ENCODE measurements around the gene TRIM34. TPM values are rescaled to one million over a fixed set of nuclear protein-coding genes. Genes with fewer than 3 reads are reported as not detected.
"Not testable (repeated sequence)": the region's sequence is repeated elsewhere in the genome, so short reads cannot be mapped to it uniquely, and the experiment has no call there.

The TRIM34 gene
- total RNA-seq, 2 experiments from 2014 or later, result 6.1 to 7.8 TPM

GRCh38 chr11:5655474-5655873 lies 30.7 kb downstream of the TRIM34 start:
- Mint-ChIP-seq H3K27me3 (no peaks in the 10 kb centered on the region), H3K4me3 (no peak overlapping the region), H3K36me3 (peaks cover 15% of the 10 kb centered on the region), H3K9me3 (peaks cover 8% of the 10 kb centered on the region), H3K4me1 (no peaks in the 10 kb centered on the region), H3K27ac (no peak overlapping the region)
- no peak for DNase-seq

DNA sequence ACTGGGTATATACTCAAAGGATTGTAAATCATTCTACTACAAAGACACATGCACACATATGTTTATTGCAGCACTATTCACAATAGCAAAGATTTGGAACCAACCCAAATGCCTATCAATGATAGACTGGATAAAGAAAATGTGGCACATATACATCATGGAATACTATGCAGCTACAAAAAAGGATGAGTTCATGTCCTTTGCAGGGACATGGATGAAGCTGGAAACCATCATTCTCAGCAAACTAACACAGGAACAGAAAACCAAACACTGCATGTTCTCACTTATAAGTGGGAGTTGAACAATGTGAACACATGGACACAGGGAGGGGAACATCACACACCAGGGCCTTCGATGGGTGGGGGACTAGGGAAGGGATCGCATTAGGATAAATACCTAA lies 32.2 kb downstream of the TRIM34 start:
- H3K4me1 Mint-ChIP-seq, H3K27me3 Mint-ChIP-seq, H3K27ac Mint-ChIP-seq, H3K4me3 Mint-ChIP-seq, DNase-seq, H3K9me3 Mint-ChIP-seq: not testable (repeated sequence)
- peaks cover 16% of the 10 kb centered on the region for H3K36me3 Mint-ChIP-seq

- no peaks in the 10 kb centered on the region for H3K27me3 Mint-ChIP-seq
- H3K27ac Mint-ChIP-seq, result no peak overlapping the region
- no peak for DNase-seq
- H3K36me3 Mint-ChIP-seq, result peaks cover 15% of the 10 kb centered on the region
- H3K4me1 Mint-ChIP-seq, result no peaks in the 10 kb centered on the region
- peaks cover 3% of the 10 kb centered on the region for H3K9me3 Mint-ChIP-seq
- no peak overlapping the region for H3K4me3 Mint-ChIP-seq
Measured at GRCh38 chr11:5658318-5658717, 33.5 kb downstream of the TRIM34 start.

DNA sequence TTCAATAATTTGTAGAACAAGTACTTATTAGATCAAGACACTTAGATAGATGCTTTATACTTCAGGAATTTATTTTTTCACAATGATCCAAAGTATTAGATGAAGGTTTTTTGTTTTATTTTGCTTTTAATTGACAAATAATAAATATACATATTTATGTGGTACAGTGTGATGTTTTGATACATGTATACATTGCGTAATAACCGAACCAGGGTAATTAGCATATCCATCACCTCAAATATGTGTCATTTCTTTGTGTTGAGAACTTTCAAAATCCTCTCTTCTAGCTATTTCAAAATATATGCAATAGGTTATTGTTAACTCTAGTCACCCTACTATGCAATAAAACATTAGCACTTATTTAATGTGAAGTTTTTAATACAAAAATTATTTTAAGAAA lies 38.7 kb downstream of the TRIM34 start:
- peaks cover 7% of the 10 kb centered on the region for H3K36me3 Mint-ChIP-seq
- no peak overlapping the region for H3K4me3 Mint-ChIP-seq
- H3K27me3 Mint-ChIP-seq, result no peaks in the 10 kb centered on the region
- H3K9me3 Mint-ChIP-seq, result no peaks in the 10 kb centered on the region
- H3K27ac Mint-ChIP-seq, result no peak overlapping the region
- no peak for DNase-seq
- no peaks in the 10 kb centered on the region for H3K4me1 Mint-ChIP-seq

DNA sequence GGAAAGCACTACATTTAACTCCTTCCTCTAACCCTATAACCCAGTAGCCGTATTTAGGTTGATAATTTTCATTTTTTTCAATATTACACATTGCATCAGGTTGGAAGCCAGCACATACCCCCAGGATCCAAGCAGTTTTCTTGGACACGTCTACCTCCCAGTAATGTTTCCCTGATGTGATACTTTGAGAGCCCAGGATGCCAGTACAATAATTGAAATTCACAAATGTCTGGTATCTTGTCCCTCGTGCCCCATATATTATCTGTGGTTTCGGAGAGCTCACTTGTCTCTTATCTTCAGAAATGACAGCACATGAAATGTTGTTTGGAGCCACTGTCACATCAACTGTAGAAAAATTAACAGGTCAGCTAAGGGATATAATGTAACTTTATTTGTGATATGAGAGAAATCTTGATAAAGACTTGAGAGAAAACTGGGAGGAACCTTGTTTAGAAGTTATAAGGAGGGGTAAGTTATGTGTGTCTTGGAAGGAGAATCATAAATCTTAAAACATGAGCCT lies 40.3 kb downstream of the TRIM34 start:
- Mint-ChIP-seq H3K27ac (no peak overlapping the region), H3K4me1 (no peaks in the 10 kb centered on the region), H3K36me3 (peaks cover 12% of the 10 kb centered on the region), H3K9me3 (no peaks in the 10 kb centered on the region), H3K27me3 (no peaks in the 10 kb centered on the region), H3K4me3 (no peak overlapping the region)
- DNase-seq, result no peak

- Mint-ChIP-seq H3K4me1 (no peaks in the 10 kb centered on the region), H3K36me3 (peaks cover 12% of the 10 kb centered on the region), H3K4me3 (no peak overlapping the region), H3K9me3 (no peaks in the 10 kb centered on the region), H3K27ac (no peak overlapping the region), H3K27me3 (no peaks in the 10 kb centered on the region)
- no peak for DNase-seq
Measured at GRCh38 chr11:5665746-5666401, 41.1 kb downstream of the TRIM34 start.

DNA sequence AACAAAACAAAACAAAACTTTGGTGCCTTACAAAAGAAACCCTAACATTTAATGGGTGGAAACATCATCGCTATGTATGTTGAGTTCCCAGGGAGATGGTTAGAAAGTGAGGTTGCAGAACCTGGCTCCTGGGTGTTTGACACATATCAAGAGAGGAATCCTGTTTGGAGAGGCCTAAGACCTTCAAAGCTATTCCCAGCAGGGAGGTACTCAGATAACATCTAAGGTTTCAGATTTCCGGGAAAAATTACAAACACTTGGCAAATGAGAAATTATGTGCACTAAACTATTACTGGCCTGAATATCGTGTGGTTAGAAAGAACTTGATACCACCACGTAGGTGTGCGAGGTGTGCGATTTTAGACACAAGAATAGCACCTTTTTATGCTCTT lies 41.6 kb downstream of the TRIM34 start:
- Mint-ChIP-seq H3K9me3 (no peaks in the 10 kb centered on the region), H3K27ac (no peak overlapping the region), H3K4me3 (no peak overlapping the region), H3K27me3 (no peaks in the 10 kb centered on the region), H3K36me3 (peaks cover 10% of the 10 kb centered on the region), H3K4me1 (no peaks in the 10 kb centered on the region)
- no peak for DNase-seq

- H3K27me3 Mint-ChIP-seq, result no peaks in the 10 kb centered on the region
- H3K4me1 Mint-ChIP-seq, result peaks cover 10% of the 10 kb centered on the region
- H3K4me3 Mint-ChIP-seq, result no peak overlapping the region
- no peak for DNase-seq
- peaks cover 28% of the 10 kb centered on the region for H3K36me3 Mint-ChIP-seq
- peaks cover 4% of the 10 kb centered on the region for H3K9me3 Mint-ChIP-seq
- no peak overlapping the region for H3K27ac Mint-ChIP-seq
Measured at GRCh38 chr11:5671831-5672230, 47.0 kb downstream of the TRIM34 start.

DNA sequence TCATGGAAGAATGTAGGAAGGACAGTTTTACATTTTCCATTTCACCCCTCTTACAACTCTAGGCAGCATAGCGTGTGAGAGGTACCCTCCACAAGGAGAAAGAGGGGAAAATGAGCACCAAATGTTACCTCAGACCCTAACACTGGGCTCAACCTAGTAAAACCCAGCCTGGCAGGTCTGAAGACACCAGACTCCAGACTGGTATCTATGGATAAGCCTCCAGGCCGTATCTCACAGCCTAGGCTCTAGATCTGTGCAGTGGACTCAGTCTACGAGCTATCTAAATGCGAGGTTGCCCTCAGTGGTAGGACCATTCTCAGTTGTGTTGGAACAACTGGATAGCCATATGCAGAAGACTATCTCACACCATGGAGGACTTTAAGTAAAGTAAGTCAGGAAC lies 49.6 kb downstream of the TRIM34 start:
- no peak for DNase-seq
- peaks cover 4% of the 10 kb centered on the region for H3K9me3 Mint-ChIP-seq
- H3K27me3 Mint-ChIP-seq, result no peaks in the 10 kb centered on the region

GRCh38 chr11:5679811-5680210 lies 55.0 kb downstream of the TRIM34 start:
- Mint-ChIP-seq H3K27me3 (no peaks in the 10 kb centered on the region), H3K27ac (no peak overlapping the region)

More for the DNA sequence above, 49.6 kb downstream of the TRIM34 start:
- peaks cover 46% of the 10 kb centered on the region for H3K36me3 Mint-ChIP-seq
- H3K4me1 Mint-ChIP-seq, result peaks cover 18% of the 10 kb centered on the region
- no peak overlapping the region for H3K27ac Mint-ChIP-seq
- no peak overlapping the region for H3K4me3 Mint-ChIP-seq

DNA sequence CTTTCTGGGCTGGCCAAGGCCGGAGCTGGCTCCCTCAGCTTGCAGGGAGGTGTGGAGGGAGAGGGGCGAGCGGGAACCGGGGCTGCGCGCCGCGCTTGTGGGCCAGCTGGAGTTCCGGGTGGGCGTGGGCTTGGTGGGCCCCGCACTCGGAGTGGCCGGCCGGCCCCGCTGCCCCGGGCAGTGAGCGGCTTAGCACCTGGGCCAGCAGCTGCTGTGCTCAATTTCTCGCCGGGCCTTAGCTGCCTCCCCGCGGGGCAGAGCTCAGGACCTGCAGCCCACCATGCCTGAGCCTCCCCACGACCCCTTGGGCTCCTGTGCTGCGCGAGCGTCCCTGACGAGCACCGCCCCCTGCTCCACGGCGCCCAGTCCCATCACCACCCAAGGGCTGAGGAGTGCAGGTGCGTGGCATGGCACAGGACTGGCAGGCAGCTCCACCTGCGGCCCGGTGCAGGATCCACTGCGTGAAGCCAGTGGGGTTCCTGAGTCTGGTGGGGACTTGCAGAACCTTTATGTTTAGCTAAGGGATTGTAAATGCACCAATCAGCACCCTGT lies 58.2 kb downstream of the TRIM34 start:
- H3K4me3 Mint-ChIP-seq, result peak overlapping the region; percentile 87
- not testable (repeated sequence) for H3K27me3 Mint-ChIP-seq, H3K27ac Mint-ChIP-seq, H3K9me3 Mint-ChIP-seq, DNase-seq
- H3K4me1 Mint-ChIP-seq, result peaks cover 37% of the 10 kb centered on the region
- H3K36me3 Mint-ChIP-seq, result peaks cover 26% of the 10 kb centered on the region

More at GRCh38 chr11:5679811-5680210, 55.0 kb downstream of the TRIM34 start:
- H3K4me1 Mint-ChIP-seq, result peaks cover 26% of the 10 kb centered on the region
- peaks cover 48% of the 10 kb centered on the region for H3K36me3 Mint-ChIP-seq
- no peak overlapping the region for H3K4me3 Mint-ChIP-seq
- no peak for DNase-seq
- H3K9me3 Mint-ChIP-seq, result peaks cover 3% of the 10 kb centered on the region

DNA sequence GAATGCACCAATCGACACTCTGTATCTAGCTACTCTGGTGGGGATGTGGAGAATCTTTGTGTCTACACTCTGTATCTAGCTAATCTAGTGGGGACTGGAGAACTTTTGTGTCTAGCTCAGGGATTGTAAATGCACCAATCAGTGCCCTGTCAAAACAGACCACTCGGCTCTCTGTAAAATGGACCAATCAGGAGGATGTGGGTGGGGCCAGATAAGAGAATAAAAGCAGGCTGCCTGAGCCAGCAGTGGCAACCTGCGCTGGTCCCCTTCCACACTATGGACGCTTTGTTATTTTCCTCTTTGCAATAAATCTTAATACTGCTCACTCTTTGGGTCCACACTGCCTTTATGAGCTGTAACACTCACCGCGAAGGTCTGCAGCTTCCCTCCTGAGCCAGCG lies 58.8 kb downstream of the TRIM34 start:
- H3K27me3 Mint-ChIP-seq, H3K9me3 Mint-ChIP-seq: not testable (repeated sequence)
- DNase-seq, result peak; percentile 50
- Mint-ChIP-seq H3K4me1 (peaks cover 41% of the 10 kb centered on the region), H3K4me3 (peak overlapping the region; percentile 87), H3K36me3 (peaks cover 20% of the 10 kb centered on the region), H3K27ac (peak overlapping the region; percentile 99)

DNA sequence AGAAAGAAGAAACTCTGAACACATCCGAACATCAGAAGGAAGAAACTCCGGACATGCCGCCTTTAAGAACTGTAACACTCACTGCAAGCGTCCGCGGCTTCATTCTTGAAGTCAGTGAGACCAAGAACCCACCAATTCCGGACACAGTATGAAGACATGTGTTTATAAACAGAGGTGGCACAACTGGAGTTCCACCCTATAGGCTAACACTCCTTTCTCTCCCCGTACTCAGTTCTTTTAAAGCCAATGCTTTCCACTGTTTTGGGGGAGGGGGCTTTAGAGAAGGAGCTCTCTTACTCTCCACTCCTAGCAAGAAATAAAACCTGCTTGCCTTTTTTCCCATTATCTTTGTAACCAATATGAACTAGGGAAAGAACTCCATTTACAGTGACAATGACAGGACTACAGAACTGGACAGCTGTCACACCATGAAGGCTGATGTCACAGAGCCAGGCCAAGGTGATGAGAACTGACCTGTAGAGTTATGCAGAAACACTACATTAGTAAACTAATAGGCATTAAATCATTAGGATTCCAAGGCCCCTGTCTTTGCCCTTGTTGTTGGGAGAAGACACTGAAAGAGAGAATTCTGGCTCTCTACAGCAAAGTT lies 59.3 kb downstream of the TRIM34 start:
- Mint-ChIP-seq H3K4me1 (peaks cover 39% of the 10 kb centered on the region), H3K9me3 (peaks cover 3% of the 10 kb centered on the region), H3K36me3 (peaks cover 16% of the 10 kb centered on the region), H3K4me3 (peak overlapping the region; percentile 87), H3K27me3 (no peaks in the 10 kb centered on the region), H3K27ac (peak overlapping the region; percentile 99)
- DNase-seq, result no peak

- H3K9me3 Mint-ChIP-seq, result peaks cover 3% of the 10 kb centered on the region
- peak within 1 kb of the TSS; percentile 99 for H3K27ac Mint-ChIP-seq
- peak; percentile 81 for DNase-seq
- no peaks in the 10 kb centered on the region for H3K27me3 Mint-ChIP-seq
- H3K4me1 Mint-ChIP-seq, result peaks cover 39% of the 10 kb centered on the region
- H3K4me3 Mint-ChIP-seq, result peak within 1 kb of the TSS; percentile 87
- peaks cover 13% of the 10 kb centered on the region for H3K36me3 Mint-ChIP-seq
Measured at GRCh38 chr11:5684646-5685362, 60.0 kb downstream of the TRIM34 start, which contains the start of gene TRIM5. TRIM5 (minus strand) TSS chr11:5685074; CDS start chr11:5680177, 4,897 bp downstream.

DNA sequence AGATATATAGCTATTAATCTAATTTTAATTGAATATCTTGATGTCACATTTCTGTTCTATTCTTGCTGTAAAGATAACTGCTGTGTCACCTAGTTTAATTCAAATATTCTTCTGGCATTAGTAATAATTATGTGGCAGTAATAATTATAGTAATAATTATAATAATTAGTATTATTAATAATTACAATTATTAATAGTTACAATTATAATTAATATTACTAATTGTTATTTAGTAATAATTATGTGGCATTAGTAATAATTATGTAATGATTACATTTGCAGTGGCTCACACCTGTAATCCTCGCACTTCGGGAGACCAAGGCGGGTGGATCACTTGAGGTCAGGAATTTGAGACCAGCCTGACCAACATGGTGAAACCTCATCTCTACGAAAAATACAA lies 61.6 kb downstream of the TRIM34 start:
- no peak overlapping the region for H3K27ac Mint-ChIP-seq
- H3K4me1 Mint-ChIP-seq, result peaks cover 32% of the 10 kb centered on the region

More for the DNA sequence above, 61.6 kb downstream of the TRIM34 start:
- Mint-ChIP-seq H3K9me3 (peaks cover 3% of the 10 kb centered on the region), H3K4me3 (no peak overlapping the region), H3K36me3 (peaks cover 22% of the 10 kb centered on the region), H3K27me3 (no peaks in the 10 kb centered on the region)
- no peak for DNase-seq

All from activated naive CD8-positive, alpha-beta T cell treated with anti-CD3 and anti-CD28 coated beads for 36 hours (primary cell).